Measurements from ENCODE around the gene TTC28.

DNA sequence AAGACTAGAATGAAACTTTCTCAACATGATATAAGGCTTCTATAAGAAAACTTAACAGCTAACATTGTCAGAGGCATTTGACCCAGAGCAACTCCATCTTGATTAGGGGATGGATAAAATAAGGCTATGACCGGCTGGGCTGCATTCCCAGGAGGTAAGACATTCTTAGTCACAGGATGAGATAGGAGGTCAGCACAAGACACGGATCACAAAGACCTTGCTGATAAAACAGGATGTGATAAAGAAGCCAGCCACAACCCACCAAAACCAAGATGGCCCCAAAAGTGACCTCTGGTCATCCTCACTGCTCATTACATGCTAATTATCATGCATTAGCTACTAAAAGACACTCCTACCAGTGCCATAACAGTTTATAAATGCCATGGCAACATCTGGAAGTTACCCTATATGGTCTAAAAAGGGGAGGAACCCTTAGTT, 135.2 kb downstream of the TTC28 start:
- no peak for TF ChIP-seq POLR2A (IDR thresholded peaks at IDR 0.05)
- TF ChIP-seq, protein P1, sequence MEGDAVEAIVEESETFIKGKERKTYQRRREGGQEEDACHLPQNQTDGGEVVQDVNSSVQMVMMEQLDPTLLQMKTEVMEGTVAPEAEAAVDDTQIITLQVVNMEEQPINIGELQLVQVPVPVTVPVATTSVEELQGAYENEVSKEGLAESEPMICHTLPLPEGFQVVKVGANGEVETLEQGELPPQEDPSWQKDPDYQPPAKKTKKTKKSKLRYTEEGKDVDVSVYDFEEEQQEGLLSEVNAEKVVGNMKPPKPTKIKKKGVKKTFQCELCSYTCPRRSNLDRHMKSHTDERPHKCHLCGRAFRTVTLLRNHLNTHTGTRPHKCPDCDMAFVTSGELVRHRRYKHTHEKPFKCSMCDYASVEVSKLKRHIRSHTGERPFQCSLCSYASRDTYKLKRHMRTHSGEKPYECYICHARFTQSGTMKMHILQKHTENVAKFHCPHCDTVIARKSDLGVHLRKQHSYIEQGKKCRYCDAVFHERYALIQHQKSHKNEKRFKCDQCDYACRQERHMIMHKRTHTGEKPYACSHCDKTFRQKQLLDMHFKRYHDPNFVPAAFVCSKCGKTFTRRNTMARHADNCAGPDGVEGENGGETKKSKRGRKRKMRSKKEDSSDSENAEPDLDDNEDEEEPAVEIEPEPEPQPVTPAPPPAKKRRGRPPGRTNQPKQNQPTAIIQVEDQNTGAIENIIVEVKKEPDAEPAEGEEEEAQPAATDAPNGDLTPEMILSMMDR (IDR thresholded peaks at IDR 0.05) = no peak
